ENCODE measurements around the gene TEAD1. TPM values are rescaled to one million over a fixed set of nuclear protein-coding genes. Genes with fewer than 3 reads are reported as not detected.

Gene TEAD1
- 100 and 113 TPM in 2 replicates for polyA plus RNA-seq (2011; rRNA removed)
- polyA minus RNA-seq (2011; rRNA and poly(A)+ RNA removed): 167 and 198 TPM in 2 replicates

DNA sequence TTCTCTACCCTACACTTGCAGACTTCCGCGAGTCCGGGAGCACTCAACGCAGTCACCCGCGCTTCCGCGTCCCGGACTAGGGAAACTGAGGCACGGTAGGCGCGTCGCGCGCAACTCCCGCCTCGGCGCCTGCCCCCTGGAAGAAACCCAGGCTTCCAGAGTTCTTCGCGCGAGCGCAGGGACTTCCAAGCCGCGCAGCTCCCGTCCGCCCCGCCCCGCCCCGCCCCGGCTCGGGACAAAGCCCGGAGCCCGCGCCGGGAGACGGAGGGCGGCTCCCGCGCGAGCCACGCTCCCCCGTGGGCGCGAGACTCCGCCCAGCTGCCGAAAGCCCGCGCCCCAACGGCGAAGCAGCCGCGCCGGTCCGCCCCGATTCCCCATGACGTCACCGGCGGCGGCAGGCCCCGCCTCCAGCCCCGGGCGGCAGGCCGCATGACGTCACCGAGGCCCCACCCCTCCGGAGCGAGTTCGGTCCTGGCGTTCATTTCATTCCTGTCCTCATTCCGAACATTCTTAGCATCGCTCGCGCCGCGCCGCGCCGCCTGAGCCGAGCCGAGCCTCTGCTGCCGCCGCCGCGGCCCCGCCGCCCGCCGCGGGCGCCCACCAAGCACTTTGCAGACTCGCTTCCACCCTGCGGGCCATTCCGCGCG lies at the start of gene TEAD1:
Gene TEAD1 (plus strand): TSS at position 498 of the 647 bp plus-strand sequence.
- Histone ChIP-seq H3K4me3 (ENCODE audit: low read depth, low read length) (peak within 1 kb of the TSS; percentile 74), H3K27ac (ENCODE audit: low read depth, low read length) (peak within 1 kb of the TSS; percentile 67), H3K9me3 (ENCODE audit: control insufficient read depth, insufficient read depth, low read length) (no peaks in the 10 kb centered on the region), H3K27me3 (ENCODE audit: control insufficient read depth, insufficient read depth, low read length) (no peaks in the 10 kb centered on the region)
- no peak for TF ChIP-seq CTCF (IDR thresholded peaks at IDR 0.05; ENCODE audit: low read depth, low read length)
- DNase-seq (ENCODE audit: low read depth, low spot score): peak; percentile 93
- ChIA-PET POLR2A (interaction anchor here (0.6 to 1.1 kb wide), 12 partner anchors 18 to 343 kb away, joined by 3 to 6 read pairs (median 3); no protein-coding TSS in a partner anchor), CTCF (interaction anchor here (1.3 kb wide), 2 partner anchors 343 to 385 kb away, joined by 4 to 6 read pairs; no protein-coding TSS in a partner anchor)

DNA sequence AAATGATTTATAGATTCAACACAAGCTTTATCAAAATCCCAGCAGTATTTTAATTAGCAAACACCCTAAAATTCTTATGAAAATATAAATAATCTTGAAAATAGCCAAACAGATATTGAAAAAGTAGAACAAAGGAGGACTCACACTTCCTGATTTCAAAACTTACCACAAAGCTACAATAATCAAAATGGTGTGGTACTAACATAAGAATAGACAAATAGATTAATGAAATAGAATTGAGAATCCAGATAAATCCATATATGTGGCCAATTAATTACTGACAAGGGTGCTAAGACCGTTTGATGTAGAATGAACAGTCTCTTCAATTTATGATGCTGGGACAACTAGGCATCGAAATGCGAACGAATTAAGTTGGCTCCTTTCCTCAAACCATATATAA lies 49.6 kb upstream of the TEAD1 start:
- H3K27ac ChIP-seq (ENCODE audit: low read depth, low read length): no peak overlapping the region
- DNase-seq (ENCODE audit: low read depth, low spot score): no peak
- POLR2A ChIA-PET: interaction anchor here (1.4 kb wide), 1 partner anchor 49 kb away, joined by 3 read pairs; the partner anchor contains the start of gene TEAD1
- CTCF ChIA-PET: no interaction called here
- no peak for TF ChIP-seq CTCF (IDR thresholded peaks at IDR 0.05; ENCODE audit: low read depth, low read length)
- no peaks in the 10 kb centered on the region for H3K9me3 ChIP-seq (ENCODE audit: control insufficient read depth, insufficient read depth, low read length)
- no peaks in the 10 kb centered on the region for H3K27me3 ChIP-seq (ENCODE audit: control insufficient read depth, insufficient read depth, low read length)
- H3K4me3 ChIP-seq (ENCODE audit: low read depth, low read length): no peak overlapping the region

DNA sequence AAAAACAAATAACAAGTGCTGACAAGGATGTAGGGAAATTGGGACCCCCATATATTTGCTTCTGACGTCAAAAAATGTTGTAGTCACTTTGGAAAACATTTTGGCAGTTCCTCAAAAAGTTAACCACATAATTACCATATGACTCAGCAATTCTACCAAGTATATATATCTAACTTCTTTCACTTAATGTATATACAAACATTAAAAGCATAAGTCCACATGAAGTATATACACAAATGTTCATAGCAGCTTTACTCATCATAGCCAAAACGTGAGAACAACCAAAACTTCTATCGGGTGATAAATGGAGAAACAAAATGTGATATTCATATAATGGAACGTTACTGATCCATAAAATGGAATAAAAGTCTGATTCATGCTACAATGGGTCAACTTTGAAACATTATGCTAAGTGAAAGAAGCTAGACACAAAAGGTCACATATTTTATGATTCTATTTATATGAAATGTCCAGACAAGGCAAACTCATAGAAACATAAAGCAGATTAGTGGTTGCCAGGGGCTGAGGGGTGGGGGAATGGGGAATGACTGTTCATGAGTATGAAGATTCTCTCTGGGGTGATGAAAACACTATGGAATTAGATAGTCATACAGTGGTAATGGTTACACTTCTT lies 48.7 kb upstream of the TEAD1 start:
- no peak for TF ChIP-seq CTCF (IDR thresholded peaks at IDR 0.05; ENCODE audit: low read depth, low read length)
- Histone ChIP-seq H3K9me3 (ENCODE audit: control insufficient read depth, insufficient read depth, low read length) (no peaks in the 10 kb centered on the region), H3K4me3 (ENCODE audit: low read depth, low read length) (no peak overlapping the region), H3K27me3 (ENCODE audit: control insufficient read depth, insufficient read depth, low read length) (no peaks in the 10 kb centered on the region), H3K27ac (ENCODE audit: low read depth, low read length) (no peak overlapping the region)
- ChIA-PET CTCF (no interaction called here), POLR2A (interaction anchor here (0.6 to 1.4 kb wide), 6 partner anchors 11 to 307 kb away, joined by 3 to 4 read pairs (median 4); partner anchors contain the start of gene TEAD1)
- DNase-seq (ENCODE audit: low read depth, low spot score): peak; percentile 92

DNA sequence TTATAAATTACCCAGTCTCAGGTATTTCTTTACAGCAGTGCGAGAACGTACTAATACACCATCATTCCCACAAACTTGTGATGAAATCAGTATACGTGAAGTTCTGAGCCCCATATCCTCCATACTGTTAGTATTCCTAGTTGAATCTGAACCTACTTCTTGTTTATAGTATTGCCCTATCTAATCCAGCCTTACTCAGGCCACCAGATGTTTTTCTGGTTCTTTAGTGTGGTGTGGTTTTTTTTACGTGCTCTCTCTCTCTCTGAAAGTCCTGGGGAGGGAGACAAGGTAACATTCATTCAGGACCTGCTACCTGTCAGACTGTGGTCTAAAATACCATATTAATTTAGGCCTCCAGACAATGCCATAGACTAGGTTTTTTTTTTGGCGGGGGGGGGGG lies 47.6 kb upstream of the TEAD1 start:
- DNase-seq (ENCODE audit: low read depth, low spot score): no peak

More for the DNA sequence above, 47.6 kb upstream of the TEAD1 start:
- no peak overlapping the region for H3K4me3 ChIP-seq (ENCODE audit: low read depth, low read length)
- H3K27ac ChIP-seq (ENCODE audit: low read depth, low read length): peak overlapping the region; percentile 75
- H3K27me3 ChIP-seq (ENCODE audit: control insufficient read depth, insufficient read depth, low read length): no peaks in the 10 kb centered on the region
- CTCF ChIA-PET: no interaction called here
- POLR2A ChIA-PET: no interaction called here
- TF ChIP-seq CTCF (IDR thresholded peaks at IDR 0.05; ENCODE audit: low read depth, low read length): no peak
- H3K9me3 ChIP-seq (ENCODE audit: control insufficient read depth, insufficient read depth, low read length): no peaks in the 10 kb centered on the region

All from AG04450 (cell line).